Measurements from ENCODE around the gene VAV3.

The VAV3 gene

DNA sequence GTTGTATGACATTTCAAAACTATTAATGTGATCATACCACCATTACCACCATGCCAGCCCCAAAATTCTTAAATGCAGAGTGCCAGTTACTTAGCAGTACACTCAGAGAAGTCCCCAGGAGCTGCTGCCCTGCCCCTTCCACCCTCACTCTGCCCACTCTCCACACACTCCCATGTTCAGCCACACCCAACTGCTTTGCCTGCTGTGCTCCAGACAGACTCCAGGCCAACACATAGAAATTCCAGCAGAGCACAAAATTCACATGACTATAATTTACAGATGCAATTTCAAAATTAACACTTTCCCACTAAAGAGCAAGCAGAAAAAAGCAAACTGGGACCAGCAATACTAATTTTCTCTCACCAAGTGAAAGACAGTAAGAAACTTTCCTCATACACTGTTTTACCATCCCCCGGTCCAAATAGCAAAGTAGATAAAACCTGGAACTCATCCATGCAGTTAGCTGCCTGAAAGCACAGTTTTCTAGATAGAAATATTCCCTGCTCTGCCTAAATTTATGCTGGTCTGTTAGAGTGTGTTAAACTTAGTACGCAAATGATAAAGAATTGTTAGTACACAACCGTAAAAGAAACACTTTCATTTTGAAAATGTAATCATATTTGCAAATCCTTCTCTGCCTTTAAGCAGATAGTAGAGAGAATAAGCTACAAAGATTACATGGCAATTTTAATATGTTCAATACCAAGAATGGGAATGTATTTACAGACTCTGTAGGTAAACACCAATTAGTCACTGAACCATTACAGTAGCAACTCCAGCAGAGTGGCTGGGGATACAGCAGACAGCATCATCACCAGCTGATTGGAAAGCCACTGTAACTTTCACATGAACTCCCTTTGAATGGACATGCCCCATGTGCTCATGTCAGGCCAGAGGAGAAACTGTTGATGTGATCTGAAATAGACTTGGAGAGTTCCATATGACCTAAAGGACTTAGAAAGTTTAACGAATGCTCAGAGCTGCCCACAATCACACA lies 176.5 kb downstream of the VAV3 start:
- TF ChIP-seq, protein P1, sequence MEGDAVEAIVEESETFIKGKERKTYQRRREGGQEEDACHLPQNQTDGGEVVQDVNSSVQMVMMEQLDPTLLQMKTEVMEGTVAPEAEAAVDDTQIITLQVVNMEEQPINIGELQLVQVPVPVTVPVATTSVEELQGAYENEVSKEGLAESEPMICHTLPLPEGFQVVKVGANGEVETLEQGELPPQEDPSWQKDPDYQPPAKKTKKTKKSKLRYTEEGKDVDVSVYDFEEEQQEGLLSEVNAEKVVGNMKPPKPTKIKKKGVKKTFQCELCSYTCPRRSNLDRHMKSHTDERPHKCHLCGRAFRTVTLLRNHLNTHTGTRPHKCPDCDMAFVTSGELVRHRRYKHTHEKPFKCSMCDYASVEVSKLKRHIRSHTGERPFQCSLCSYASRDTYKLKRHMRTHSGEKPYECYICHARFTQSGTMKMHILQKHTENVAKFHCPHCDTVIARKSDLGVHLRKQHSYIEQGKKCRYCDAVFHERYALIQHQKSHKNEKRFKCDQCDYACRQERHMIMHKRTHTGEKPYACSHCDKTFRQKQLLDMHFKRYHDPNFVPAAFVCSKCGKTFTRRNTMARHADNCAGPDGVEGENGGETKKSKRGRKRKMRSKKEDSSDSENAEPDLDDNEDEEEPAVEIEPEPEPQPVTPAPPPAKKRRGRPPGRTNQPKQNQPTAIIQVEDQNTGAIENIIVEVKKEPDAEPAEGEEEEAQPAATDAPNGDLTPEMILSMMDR (IDR thresholded peaks at IDR 0.05; ENCODE audit: insufficient read depth, low read length, missing control alignments): no peak
- ChIA-PET CTCF (interaction anchor here (0.8 to 5.2 kb wide), 2 partner anchors 8 to 338 kb away, joined by 4 to 33 read pairs; no protein-coding TSS in a partner anchor), POLR2A (no interaction called here)
- H3K4me3 ChIP-seq (ENCODE audit: low read depth, low read length): no peak overlapping the region
- DNase-seq (ENCODE audit: low read depth, low spot score): no peak

DNA sequence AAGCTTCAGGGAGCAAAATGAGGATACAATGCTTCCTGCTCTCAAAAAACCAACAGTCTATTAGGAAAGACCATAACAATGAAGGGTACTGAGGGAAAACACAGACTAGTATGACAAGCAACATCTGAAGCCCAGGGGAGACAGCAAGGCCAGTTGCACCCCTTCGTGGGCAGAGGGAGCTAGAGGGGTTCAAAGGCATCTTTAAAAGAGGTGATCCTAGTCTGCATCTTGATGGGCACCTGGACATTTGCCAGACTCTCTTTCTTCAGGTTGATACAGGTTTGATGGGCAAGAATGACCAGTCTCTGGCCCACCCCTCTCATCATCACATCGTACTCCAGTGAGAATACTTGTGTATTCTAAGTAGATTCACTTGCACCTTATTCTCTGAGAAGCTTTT lies 177.7 kb downstream of the VAV3 start:
- POLR2A ChIA-PET: no interaction called here
- TF ChIP-seq, protein P1 (IDR thresholded peaks at IDR 0.05; ENCODE audit: insufficient read depth, low read length, missing control alignments): no peak
- CTCF ChIA-PET: interaction anchor here (14.2 kb wide), 1 partner anchor 339 kb away, joined by 422 read pairs; no protein-coding TSS in a partner anchor
- no peak for DNase-seq (ENCODE audit: low read depth, low spot score)
- no peak overlapping the region for H3K4me3 ChIP-seq (ENCODE audit: low read depth, low read length)

DNA sequence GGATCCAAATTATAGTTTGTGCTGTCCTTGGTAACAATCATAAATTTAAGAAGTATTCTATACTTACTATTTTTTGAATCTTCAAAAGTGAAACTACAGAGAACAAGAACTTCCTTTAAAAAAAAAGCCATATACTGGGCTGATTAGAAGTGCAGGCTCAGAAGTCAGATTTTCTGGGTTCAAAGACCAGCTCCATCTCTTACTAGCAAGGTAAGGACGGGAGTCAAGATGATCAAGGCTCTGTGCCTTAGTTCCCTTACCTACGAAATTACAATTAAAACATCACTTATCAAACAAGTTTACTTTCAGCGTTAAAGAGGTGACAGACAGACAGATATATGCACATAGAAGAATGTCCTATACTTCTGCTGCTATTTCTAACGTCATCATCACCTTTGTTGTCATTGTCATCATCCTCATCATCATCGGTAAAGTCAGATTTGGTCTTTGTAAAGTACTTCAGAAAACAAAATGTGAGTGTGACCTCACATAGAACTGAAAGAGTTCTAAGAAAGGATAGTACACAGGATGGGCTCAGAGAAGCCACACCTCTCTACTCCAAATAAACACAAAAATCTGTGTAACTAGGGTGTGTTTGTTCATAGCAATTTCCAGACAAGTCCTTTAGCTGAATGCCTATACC lies 178.7 kb downstream of the VAV3 start:
- ChIA-PET POLR2A (no interaction called here), CTCF (interaction anchor here (1.0 to 14.2 kb wide), 2 partner anchors 9 to 340 kb away, joined by 4 to 422 read pairs; no protein-coding TSS in a partner anchor)
- TF ChIP-seq, protein P1 (IDR thresholded peaks at IDR 0.05; ENCODE audit: insufficient read depth, low read length, missing control alignments): no peak
- H3K4me3 ChIP-seq (ENCODE audit: low read depth, low read length): no peak overlapping the region
- no peak for DNase-seq (ENCODE audit: low read depth, low spot score)

DNA sequence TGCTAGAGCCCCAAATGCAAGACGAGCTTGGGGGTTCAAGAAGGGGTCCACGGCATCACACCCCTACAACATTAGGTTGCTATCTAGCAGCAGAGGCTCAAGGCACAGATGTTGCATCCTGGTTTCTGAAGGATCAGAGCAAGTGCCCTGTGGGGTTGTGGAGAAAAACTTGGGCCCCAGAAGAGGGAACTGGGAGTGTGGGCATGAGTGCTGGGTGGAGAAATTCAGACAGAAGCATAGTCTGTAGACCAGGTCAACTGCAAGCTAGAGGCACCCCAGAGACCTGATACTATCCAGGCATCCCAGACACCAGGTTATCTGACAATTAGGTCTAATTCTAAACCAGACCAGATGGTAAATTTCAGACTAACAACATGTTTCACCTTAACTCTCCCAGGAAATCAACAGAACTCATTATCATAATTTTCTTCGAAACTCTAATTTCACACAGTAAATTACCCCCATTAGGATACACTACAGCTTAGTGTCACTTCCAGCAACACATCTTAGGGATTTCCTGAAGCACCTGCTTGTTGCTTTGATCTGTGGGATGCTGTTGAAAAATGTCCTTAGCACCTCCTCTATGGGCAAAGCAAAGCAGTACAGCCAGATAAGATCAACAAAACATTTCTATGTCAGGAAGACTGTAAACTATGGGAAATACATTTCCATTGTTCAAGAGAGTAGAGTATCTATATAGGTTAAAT lies 179.3 kb downstream of the VAV3 start:
- TF ChIP-seq, protein P1 (IDR thresholded peaks at IDR 0.05; ENCODE audit: insufficient read depth, low read length, missing control alignments): no peak
- ChIA-PET POLR2A (no interaction called here), CTCF (interaction anchor here (1.0 to 14.2 kb wide), 2 partner anchors 8 to 341 kb away, joined by 4 to 422 read pairs; no protein-coding TSS in a partner anchor)
- no peak for DNase-seq (ENCODE audit: low read depth, low spot score)
- H3K4me3 ChIP-seq (ENCODE audit: low read depth, low read length): no peak overlapping the region

DNA sequence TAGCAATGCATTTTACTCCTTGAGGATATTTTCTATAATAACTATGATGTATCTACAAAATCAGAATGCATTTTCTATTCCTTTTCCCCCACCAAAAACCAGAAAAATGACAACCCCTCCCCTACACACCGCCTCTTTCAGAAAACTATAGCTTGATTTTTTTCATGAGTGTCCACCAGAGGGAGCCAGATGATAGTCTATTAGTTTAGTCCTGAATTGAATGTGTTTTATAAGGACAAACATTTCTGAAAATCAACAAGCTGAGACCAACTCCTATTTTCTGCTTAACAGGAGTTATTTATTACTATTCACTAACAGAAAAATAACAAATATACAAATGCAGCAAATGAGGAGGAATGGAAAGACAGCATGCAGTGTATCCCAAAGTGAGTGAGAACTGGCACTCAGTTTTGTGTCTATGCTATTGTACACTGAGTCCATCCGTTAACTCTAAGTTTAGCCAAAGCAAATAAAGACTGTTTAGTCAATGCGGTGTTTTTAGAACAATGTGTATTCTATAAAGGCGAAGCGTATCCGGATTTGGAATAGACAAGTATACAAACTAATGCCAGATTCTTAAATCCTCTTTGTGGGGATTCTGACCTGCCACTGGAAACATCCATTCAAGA lies 182.6 kb downstream of the VAV3 start:
- CTCF ChIA-PET: interaction anchor here (0.6 to 14.2 kb wide), 31 partner anchors 9 to 1617 kb away, joined by 3 to 422 read pairs (median 4); partner anchors contain the start of gene SLC25A24
- H3K4me3 ChIP-seq (ENCODE audit: low read depth, low read length): no peak overlapping the region
- TF ChIP-seq, protein P1 (IDR thresholded peaks at IDR 0.05; ENCODE audit: insufficient read depth, low read length, missing control alignments): peak; percentile 35
- POLR2A ChIA-PET: interaction anchor here (1.0 to 1.1 kb wide), 2 partner anchors 342 to 344 kb away, joined by 3 to 4 read pairs; no protein-coding TSS in a partner anchor
- DNase-seq (ENCODE audit: low read depth, low spot score): peak; percentile 5

All from AG04449 (cell line).